GM12875 (cell line): ENCODE results near the gene SMIM14.
"Not testable (repeated sequence)": the region's sequence is repeated elsewhere in the genome, so short reads cannot be mapped to it uniquely, and the experiment has no call there.

Source experiments
- H3K4me3 ChIP-seq: one replicate; pipeline ENCODE4 v1.5.1; 2011; ENCODE audit warnings: low read depth, low read length, control low read depth
- TF ChIP-seq, protein P1 (sequence below): IDR thresholded peaks from 2 replicates; pipeline ENCODE4 v1.5.1; 2011; ENCODE audit warnings: low read depth, mild to moderate bottlenecking, control low read depth, inconsistent platforms, low read length, moderate library complexity, borderline replicate concordance; ENCODE audit not compliant: insufficient read depth

Gene SMIM14

DNA sequence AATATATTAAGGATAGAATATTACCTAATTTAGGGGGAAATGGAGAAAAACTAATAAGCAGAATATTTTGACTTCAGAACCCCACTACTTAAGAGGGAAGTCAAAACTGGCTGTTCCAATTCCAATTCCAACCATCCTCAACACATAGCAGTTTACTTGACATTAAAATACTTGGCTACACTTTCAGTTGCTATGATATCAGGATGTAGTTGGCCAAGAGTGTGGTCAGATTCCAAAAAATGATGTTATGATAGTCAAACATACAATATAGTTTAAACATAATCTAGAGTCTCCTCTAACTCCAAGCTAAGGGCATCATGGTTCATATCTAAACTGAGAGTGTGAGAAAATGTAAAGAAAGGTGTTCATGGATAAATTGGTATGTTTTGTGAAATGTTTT lies 16.5 kb upstream of the SMIM14 start:
- no peak overlapping the region for H3K4me3 ChIP-seq

GRCh38 chr4:39651586-39651985 lies 12.9 kb upstream of the SMIM14 start:
- not testable (repeated sequence) for H3K4me3 ChIP-seq

More for the DNA sequence above, 16.5 kb upstream of the SMIM14 start:
- TF ChIP-seq, protein P1, sequence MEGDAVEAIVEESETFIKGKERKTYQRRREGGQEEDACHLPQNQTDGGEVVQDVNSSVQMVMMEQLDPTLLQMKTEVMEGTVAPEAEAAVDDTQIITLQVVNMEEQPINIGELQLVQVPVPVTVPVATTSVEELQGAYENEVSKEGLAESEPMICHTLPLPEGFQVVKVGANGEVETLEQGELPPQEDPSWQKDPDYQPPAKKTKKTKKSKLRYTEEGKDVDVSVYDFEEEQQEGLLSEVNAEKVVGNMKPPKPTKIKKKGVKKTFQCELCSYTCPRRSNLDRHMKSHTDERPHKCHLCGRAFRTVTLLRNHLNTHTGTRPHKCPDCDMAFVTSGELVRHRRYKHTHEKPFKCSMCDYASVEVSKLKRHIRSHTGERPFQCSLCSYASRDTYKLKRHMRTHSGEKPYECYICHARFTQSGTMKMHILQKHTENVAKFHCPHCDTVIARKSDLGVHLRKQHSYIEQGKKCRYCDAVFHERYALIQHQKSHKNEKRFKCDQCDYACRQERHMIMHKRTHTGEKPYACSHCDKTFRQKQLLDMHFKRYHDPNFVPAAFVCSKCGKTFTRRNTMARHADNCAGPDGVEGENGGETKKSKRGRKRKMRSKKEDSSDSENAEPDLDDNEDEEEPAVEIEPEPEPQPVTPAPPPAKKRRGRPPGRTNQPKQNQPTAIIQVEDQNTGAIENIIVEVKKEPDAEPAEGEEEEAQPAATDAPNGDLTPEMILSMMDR, result no peak

GRCh38 chr4:39649639-39650265 lies 11.1 kb upstream of the SMIM14 start:
- TF ChIP-seq, protein P1, result no peak
- H3K4me3 ChIP-seq, result no peak overlapping the region

- TF ChIP-seq, protein P1, result no peak
- no peak overlapping the region for H3K4me3 ChIP-seq
Observed at GRCh38 chr4:39648827-39649558, 10.3 kb upstream of the SMIM14 start.

DNA sequence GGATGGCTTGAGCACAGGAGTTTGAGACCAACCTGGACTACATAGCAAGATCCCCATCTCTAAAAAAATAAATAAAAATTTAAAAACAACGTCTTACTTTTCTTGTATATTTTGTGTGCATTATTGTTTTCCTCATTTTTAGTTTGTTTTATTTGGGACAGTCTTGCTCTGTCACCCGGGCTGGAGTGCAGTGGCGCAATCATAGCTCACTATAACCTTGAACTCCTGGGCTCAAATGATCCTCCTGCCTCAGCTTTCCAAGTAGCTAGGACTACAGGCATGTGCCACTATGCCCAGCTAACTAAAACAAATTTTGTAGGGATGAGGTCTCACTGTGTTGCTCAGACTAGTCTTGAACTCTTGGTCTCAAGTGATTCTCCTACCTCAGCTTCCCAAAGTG lies 9.5 kb upstream of the SMIM14 start:
- TF ChIP-seq, protein P1, result no peak

DNA sequence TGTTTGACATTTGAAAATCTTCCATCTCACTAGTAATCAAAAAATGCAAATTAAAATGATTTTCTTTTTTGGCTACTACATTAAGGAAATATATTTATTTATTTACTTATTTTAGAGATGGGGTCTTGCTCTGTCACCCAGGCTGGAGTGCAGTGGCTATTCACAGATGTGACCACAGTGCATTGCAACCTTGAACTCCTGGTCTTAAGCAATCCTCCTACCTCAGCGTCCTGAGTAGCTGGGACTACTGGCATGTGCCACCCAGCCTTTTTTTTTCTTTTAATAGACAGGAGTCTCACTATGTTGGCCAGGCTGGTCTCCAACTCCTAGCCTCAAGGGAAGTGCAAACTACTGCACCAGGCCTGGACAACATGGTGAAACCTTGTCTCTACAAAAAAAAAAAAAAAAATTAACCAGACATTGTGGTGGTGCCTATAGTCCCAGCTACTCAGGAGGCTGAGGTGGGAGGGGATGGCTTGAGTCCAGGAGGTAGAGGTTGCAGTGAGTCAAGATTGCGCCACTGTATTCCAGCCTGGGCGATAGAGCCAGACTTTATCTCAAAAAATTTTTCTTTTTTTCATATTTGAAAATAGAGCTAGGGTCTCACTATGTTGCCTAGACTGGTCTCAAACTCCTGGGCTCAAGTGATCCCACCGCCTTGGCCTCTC lies 4.4 kb upstream of the SMIM14 start:
- H3K4me3 ChIP-seq, result no peak overlapping the region
- TF ChIP-seq, protein P1, result no peak

More for the DNA sequence above, 9.5 kb upstream of the SMIM14 start:
- no peak overlapping the region for H3K4me3 ChIP-seq

- TF ChIP-seq, protein P1, result no peak
- H3K4me3 ChIP-seq, result no peak overlapping the region
Observed at GRCh38 chr4:39641451-39641850, 2.8 kb upstream of the SMIM14 start.
